Adrenal gland (tissue), 5 donors: ENCODE measurements around the gene UNC79.

ENCODE experiments used
- CTCF ChIP-seq, 6 experiments: fragments of 450-650 bp in 4 of 6; fragments of 200-600 bp in 2 of 6; sonication (generic) in 1 of 6; IDR thresholded peaks; 1 replicate in 5 of 6; 2 replicates in 1 of 6; pipeline versions ENCODE4 v1.5.1 to v1.8.0; 2016 to 2021; ENCODE audit warnings: antibody characterized with exemption in 6 of 6, mild to moderate bottlenecking in 2 of 6, moderate library complexity in 1 of 6
- POLR2A ChIP-seq, 2 donors: fragments of 450-650 bp; IDR thresholded peaks; one replicate each; pipeline ENCODE4 v1.6.1; 2017; ENCODE audit warnings: antibody characterized with exemption in 2 of 2, mild to moderate bottlenecking in 2 of 2, moderate library complexity in 1 of 2
- donor health status: DM: no; HTN: no; CAD: no.

- no peak for TF ChIP-seq CTCF (IDR thresholded peaks at IDR 0.05)
- TF ChIP-seq POLR2A (IDR thresholded peaks at IDR 0.05): no peak
These were observed 19.8 kb upstream of the UNC79 start for GRCh38 chr14:93410893-93411292.
